Stimulated activated CD4-positive, alpha-beta T cell treated with anti-CD3 and anti-CD28 coated beads, Interleukin-12 subunit alpha, Interleukin-12 subunit beta, amount 100 ng/mL, for 4 hours (primary cell): ENCODE results near the gene SKA2.
A peak's percentile ranks its signal among the peaks of the same experiment; 100 is the strongest.
"Not testable (repeated sequence)": the region's sequence is repeated elsewhere in the genome, so short reads cannot be mapped to it uniquely, and the experiment has no call there.

ENCODE experiments used
- DNase-seq: peaks from one replicate; pipeline ENCODE4 v3.0.0-alpha.2; 2020

The SKA2 gene, protein sequence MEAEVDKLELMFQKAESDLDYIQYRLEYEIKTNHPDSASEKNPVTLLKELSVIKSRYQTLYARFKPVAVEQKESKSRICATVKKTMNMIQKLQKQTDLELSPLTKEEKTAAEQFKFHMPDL

DNA sequence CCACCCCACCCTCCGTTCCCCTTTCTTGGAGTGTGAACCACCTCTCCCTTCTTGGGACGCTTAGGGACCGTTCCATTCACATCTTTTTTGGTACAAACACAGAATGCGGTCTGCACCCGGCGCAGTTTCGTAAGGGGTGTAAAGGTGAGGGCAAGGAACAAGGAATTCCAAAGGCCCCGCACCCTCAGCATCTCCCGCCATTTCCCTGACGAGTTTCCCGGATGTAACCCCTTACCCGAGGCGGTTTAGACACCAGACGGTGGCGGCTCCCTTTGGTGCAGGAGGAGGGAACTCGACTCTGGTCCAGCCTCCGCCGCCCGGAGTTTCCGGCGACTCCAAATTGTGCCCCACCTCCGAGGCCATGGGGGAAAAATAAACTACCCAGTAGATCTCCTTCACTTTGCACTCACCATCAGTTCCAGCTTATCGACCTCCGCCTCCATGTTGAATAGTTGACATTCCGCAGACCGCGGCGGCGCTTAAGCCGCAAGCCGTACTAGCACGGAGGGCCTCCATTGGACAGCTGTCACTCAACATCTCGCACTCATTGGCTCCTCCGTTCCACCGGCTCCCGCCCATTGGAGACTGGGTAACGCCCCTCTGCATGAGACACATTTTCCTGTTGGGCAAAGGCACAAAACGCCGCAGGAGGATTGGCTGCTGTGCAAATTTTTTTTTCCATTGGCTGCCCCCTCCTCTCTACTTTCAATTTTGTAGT lies at the start of gene SKA2:
Gene SKA2 (minus strand): TSS at position 466 of the 718 bp plus-strand sequence. CDS start 23 bp downstream, at position 443.
- peak; percentile 88 for DNase-seq

GRCh38 chr17:59202320-59202719 lies 47.3 kb upstream of the SKA2 start:
- DNase-seq: no peak

- no peak for DNase-seq
Measured at GRCh38 chr17:59199398-59199797, 44.4 kb upstream of the SKA2 start.

DNA sequence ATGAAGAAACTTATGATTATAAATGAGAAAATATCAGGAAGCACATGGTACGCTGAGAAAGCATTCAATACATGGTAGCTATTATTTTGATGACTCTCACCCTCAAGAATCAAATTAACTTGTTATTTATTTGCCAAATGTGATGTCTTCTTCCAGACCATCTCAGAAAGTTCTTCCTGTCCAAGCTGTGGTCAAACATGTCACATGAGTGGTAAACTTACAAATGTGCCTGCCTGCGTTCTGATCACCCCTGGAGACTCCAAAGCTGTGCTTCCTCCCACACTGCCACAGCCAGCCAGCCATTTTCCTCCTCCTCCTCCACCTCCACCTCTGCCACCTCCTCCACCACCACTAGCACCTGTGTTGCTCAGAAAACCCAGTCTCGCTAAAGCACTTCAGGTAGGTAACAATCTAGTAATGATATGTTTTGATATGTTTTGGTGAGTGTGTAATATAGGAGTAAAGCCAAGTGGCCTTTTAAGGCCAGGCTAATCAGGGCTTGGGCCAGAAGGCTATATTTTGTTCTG lies 38.4 kb upstream of the SKA2 start:
- DNase-seq: no peak

GRCh38 chr17:59190806-59191205 lies 35.8 kb upstream of the SKA2 start:
- no peak for DNase-seq

DNA sequence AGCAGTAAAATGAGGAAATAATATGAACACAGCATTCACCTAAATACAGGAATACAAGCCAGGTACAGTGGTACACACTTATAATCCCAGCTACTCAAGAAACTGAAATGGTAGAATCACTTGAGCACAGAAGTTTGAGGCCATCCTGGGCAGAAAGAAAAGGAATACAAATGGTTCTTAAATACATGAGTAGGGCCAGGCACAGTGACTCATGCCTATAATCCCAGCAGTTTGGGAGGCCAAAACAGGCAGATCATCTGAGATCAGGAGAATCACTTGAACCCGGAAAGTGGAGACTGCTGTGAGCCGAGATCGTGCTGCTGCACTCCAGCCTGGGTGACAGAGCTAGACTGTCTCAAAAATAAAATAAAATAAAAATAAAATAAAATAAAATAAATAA lies 31.9 kb upstream of the SKA2 start:
- no peak for DNase-seq

DNA sequence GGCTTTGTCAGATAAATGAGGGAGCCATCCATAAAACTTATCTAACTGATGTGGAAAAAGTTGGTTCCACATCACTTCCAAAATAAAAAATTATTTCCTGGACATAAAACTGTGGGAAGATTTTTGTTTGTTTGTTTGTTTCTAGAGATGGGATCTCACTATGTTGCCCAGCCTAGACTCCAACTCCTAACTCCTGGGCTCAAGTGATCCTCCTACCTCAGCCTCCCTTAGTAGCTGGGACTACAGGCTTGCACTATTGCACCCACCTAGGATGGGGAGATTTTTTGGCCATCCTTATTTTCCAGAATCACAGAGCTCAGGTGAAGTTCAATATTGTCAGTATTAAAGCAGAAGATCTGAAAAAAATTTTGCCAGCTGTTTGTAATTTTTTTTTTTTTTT lies 31.0 kb upstream of the SKA2 start:
- no peak for DNase-seq

- no peak for DNase-seq
Measured at GRCh38 chr17:59181481-59181880, 26.5 kb upstream of the SKA2 start.

DNA sequence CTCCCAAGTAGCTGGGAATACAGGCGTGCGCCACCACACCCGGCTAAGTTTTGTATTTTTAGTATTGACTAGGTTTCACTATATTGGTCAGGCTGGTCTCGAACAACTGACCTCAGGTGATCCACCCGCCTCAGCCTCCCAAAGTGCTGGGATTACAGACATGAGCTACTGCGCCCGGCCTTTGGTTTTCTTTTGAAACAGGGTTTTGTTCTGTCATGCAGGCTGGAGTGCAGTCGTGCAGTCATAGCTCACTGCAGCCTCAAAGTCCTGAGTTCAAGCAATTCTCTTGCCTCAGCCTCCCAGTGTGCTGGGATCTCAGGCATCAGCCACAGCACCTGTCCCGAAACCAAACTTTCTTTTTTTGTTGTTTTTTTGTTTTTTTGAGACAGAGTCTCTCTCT lies 25.6 kb upstream of the SKA2 start:
- no peak for DNase-seq

- not testable (repeated sequence) for DNase-seq
Measured at GRCh38 chr17:59179601-59180000, 24.6 kb upstream of the SKA2 start.

GRCh38 chr17:59178266-59178985 lies 23.4 kb upstream of the SKA2 start:
- no peak for DNase-seq

DNA sequence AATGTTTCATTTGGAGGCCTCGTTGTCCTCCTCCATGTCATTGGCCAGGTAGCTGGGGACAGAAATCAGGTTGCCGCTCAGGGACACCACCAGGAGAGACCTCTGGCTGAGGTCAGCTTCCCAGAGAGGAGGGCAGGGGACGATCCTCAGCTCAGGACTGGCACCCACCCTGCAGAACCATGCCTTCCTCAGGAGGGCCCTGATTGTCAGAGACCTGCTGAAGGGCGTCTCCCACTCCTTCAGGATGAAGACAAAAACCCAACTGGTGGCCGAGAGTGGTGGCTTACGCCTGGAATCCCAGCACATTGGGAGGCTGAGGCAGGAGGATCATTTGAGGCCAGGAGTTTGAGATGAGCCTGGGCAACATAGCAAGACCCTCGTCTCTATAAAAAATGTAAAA lies 20.1 kb upstream of the SKA2 start:
- DNase-seq: no peak

DNA sequence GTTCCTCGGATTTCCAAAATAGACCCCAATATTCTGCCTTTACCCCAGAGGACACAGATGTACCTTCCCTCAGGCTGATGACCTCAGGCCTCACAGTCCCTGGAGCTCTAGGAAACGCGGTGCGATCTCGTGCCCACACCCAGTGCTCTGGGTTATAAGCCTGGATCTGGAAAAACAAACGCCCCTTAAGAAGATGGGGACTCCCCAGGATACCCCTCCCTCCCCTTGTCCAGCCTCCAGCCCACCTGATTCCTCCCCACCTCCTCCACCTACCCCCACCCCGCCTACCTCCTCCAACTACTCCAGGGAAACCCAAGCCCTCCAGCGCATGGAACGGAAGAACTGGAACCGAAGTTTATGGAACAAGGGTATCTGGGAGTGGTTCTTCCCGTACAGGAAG lies 19.7 kb upstream of the SKA2 start:
- no peak for DNase-seq

GRCh38 chr17:59172436-59173004 lies 17.5 kb upstream of the SKA2 start:
- DNase-seq: no peak

DNA sequence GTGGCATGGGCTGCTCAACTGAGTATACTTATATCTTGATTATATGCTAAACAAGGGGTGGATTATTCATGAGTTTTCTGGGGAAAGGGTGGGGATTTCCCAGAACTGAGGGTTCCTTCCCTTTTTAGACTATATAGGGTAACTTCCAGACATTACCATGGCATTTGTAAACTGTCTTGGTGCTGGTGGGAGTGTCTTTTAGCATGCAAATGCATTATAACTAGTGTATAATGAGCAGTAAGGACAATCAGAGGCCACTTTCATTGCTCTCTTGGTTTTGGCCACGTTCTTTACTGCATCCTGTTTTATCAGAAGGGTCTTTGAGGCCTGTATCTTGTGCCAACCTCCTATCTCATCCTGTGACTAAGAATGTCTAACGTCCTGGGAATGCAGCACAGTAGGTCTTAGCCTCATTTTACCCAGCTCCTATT lies 12.6 kb upstream of the SKA2 start:
- DNase-seq: no peak

DNA sequence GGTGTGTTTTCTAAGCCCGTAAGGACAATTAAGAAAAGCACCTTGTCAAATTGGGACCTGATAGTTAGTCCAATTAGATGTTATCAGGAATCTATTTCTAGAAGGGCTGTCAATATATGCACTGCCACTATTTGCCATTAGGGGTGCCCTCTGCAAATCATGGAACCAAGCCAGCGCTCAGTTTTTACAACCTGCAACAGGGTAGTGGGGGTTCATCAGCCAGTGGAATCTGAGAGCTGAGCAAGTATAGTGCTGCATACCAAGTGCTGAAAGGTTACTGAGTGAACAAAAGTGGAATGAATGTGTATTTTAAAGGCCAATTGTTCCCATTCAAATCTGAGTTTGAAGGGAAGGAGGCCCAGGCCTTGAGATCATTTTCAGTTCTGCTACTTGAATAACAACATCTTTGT lies 11.0 kb upstream of the SKA2 start:
- DNase-seq: peak; percentile 15

DNA sequence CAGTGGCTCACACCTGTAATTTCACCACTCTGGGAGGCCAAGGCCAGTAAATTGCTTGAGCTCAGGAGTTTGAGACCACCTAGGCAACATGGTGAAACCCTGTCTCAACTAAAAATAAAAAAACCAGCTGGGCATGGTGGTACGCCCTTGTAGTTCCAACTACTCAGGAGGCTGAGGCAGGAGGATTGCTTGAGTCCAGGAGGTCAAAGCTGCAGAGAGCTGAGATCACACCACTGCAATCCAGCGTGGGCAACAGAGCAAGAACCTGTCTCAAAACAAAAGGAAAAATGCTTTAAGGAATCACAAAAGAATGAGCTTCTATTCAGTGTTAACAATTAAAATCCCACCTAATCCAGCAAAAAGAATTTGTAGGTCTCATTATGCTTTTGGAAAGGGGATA lies 6.5 kb upstream of the SKA2 start:
- DNase-seq: no peak

GRCh38 chr17:59160157-59161025 lies 5.4 kb upstream of the SKA2 start:
- DNase-seq: no peak

GRCh38 chr17:59155439-59156177 lies 622 bp upstream of the SKA2 start, which contains the start of gene PRR11:
TSS of gene PRR11 (plus strand) at chr17:59155746. CDS start at chr17:59169753, 14,007 bp downstream.
- peak; percentile 78 for DNase-seq

DNA sequence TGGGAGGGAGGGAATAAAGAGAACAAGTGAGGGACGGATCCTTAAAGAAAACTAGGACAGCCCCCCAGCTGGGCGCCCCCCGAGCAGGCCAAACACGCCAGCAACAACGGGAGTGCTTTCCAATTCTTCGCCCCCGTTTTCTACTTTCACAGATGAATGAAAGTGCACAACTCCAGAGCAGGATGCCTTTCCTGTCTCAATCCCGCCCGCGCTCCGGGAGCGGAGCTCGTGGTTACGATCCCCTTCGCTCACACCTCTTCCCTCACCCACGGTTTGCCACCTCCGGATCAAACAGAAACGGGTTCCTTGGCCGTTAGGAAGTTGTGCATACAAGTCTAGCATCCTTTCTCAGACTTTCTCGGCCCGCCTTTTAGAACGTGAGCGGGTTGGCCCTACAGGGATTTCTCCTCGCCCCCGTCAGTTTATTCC lies 680 bp downstream of the SKA2 start:
- peak; percentile 22 for DNase-seq

- DNase-seq: no peak
Measured at GRCh38 chr17:59152925-59153324, 2.1 kb downstream of the SKA2 start.

DNA sequence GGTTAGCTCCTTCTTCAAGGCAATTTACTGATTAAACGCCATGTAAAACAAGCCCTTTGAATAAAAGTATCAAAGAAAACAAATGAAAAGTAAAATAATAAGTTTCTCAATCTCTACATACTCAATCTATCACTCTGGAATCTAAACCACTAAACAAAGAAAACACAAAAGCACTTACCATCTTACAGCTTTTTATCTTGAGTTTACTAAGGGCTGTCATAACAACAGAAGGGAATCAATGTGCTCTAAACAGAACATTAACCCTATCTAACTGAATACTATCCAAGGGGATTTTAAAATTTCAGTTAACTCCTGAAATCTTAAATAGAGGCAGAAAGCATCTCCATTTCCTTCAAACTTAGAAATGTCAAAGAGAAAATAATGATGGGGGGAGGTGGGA lies 3.4 kb downstream of the SKA2 start:
- no peak for DNase-seq
